IPS DF 6.9 (cell line): ENCODE measurements around the gene CRIP1.

Experiments
- DNase-seq: peaks from one replicate; pipeline ENCODE4 v3.0.0-alpha.2; 2013; ENCODE audit warnings: low read depth, low spot score
- H3K27ac ChIP-seq: one replicate; pipeline ENCODE4 v1.5.1; 2013; ENCODE audit warnings: low read length, control low read depth
- H3K27me3 ChIP-seq: 2 replicates; pipeline ENCODE4 v1.6.1; 2013; ENCODE audit warnings: mild to moderate bottlenecking, low read length; ENCODE audit not compliant: control insufficient read depth, insufficient read depth
- H3K36me3 ChIP-seq: 2 replicates; pipeline ENCODE4 v1.6.1; 2013; ENCODE audit warnings: low read length; ENCODE audit not compliant: control insufficient read depth, insufficient read depth
- H3K4me1 ChIP-seq: 2 replicates; pipeline ENCODE4 v1.6.1; 2013; ENCODE audit warnings: low read length; ENCODE audit not compliant: control insufficient read depth, insufficient read depth
- H3K4me3 ChIP-seq: 2 replicates; pipeline ENCODE4 v1.5.1; 2013; ENCODE audit warnings: mild to moderate bottlenecking, low read length
- H3K9me3 ChIP-seq: 2 replicates; pipeline ENCODE4 v1.6.1; 2013; ENCODE audit warnings: low read length, inconsistent platforms; ENCODE audit not compliant: control insufficient read depth, insufficient read depth
- WGBS: extraction: QIAGEN DNeasy Blood & Tissue Kit; methylation state at CpG from one replicate; pipeline ENCODE4 v1.1.7; 2013; ENCODE audit warnings: mixed read lengths, missing lambda C conversion rate; ENCODE audit not compliant: insufficient read length, insufficient coverage; 5-methylcytosine and 5-hydroxymethylcytosine counted together

Gene CRIP1

GRCh38 chr14:105452963-105453362 is 33.7 kb upstream of the CRIP1 start:
- Histone ChIP-seq H3K36me3 (peaks cover 64% of the 10 kb centered on the region), H3K9me3 (no peaks in the 10 kb centered on the region), H3K27me3 (no peaks in the 10 kb centered on the region), H3K27ac (no peak overlapping the region), H3K4me3 (no peak overlapping the region), H3K4me1 (no peaks in the 10 kb centered on the region; the same call in 1 of the 2 replicates)
- no peak for DNase-seq
- WGBS: no CpG with 5 or more reads among the region's 14 CpGs

GRCh38 chr14:105453847-105454246 is 32.8 kb upstream of the CRIP1 start:
- H3K4me1 ChIP-seq: no peaks in the 10 kb centered on the region
- no peaks in the 10 kb centered on the region for H3K27me3 ChIP-seq
- WGBS: no CpG with 5 or more reads among the region's 14 CpGs
- H3K36me3 ChIP-seq: peaks cover 65% of the 10 kb centered on the region
- no peaks in the 10 kb centered on the region for H3K9me3 ChIP-seq
- H3K4me3 ChIP-seq: no peak overlapping the region
- H3K27ac ChIP-seq: no peak overlapping the region
- DNase-seq: no peak

GRCh38 chr14:105455086-105455640 is 31.5 kb upstream of the CRIP1 start:
- Histone ChIP-seq H3K4me3 (no peak overlapping the region), H3K27ac (no peak overlapping the region), H3K9me3 (no peaks in the 10 kb centered on the region), H3K36me3 (peaks cover 58% of the 10 kb centered on the region), H3K27me3 (no peaks in the 10 kb centered on the region), H3K4me1 (no peaks in the 10 kb centered on the region; the same call in 1 of the 2 replicates)
- no peak for DNase-seq
- no CpG with 5 or more reads among the region's 22 CpGs for WGBS

DNA sequence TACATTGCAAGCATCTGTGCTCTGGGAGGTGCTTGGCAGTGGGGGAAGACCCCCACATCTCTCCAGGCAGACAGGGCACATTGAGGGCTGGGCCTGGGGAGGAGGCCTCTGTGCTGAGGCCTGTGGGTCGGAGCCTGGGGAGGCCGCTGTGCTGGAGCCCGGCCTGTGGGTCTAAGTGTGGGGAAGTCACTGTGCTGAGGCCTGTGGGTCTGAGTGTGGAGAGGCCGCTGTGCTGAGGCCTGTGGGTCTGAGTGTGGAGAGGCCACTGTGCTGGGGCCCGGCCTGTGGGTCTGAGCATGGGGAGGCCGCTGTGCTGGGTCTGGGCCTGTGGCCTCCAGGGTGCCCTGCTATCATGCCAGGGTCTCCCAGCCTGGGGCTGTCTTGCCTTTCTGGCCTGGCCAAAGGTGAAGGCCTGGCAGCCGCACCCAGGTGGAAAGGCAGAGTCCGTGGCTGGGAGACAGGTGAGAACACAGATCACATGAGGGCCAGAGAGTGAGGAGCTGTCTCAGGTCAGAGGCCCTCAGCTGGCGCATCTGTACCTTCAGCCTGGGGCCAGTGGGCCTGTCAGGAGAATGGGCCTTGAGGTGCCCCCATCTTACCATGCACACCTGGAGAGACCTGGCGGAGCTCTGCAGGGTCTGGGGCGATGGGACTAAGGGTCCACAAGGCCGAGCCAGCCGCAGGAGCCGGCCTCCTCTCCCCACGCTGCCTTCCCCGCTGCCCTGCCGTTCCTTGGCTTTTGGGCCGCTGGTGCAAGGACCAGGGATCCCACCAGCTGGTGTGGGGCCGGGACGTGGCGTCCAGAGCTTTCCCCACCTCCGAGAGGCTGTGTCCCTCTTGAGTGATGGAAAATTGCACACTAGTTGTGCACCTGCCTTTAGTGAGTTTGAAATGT is 30.7 kb upstream of the CRIP1 start:
- H3K36me3 ChIP-seq: peaks cover 58% of the 10 kb centered on the region
- no peak overlapping the region for H3K4me3 ChIP-seq
- DNase-seq: no peak
- no peak overlapping the region for H3K27ac ChIP-seq
- no CpG with 5 or more reads among the region's 22 CpGs for WGBS
- H3K9me3 ChIP-seq: no peaks in the 10 kb centered on the region
- no peaks in the 10 kb centered on the region for H3K27me3 ChIP-seq
- H3K4me1 ChIP-seq: no peaks in the 10 kb centered on the region; the same call in 1 of the 2 replicates

DNA sequence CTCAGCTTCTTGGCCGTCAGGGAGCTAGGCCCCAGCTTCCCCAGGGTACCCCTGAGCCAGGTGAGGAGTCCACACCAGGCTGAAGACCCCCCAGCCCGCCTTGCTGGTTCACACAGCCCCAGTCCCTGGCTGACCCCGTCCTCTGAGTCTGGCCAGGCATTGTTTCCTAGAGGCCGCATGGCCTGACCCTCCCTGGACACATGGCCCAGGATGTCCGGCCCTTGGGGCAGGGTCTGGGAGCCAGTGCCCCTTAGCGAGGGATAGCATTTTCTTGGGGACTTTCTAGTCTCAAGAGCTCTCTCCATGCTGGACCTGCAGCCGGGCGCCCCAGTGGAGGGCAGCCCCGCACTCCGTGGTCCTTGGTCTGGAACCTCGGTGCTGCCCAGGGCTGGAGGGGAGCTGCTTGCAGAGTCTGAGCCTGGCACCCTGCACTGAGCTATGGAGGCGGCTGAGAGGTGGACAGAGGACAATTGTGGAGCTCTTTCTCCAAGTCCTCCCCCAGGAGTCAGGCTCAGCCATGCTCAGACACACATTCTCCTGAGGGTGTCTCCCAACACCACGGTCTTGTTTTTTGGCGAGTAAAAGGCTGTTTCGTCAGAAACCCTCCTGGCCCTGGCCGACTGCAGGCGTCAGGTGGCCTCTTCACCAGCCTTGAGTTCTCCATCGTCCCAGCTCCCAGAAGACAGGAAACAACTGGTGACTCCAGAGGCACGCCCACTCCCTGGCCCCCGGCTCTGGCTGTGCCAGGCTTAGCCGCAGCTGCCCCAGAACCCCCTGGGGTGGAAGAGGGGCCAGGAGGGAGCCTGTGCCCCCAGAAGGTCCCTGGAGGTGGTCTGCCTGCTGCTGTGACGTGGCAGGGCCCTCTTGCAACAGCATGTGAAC is 29.7 kb upstream of the CRIP1 start:
- Histone ChIP-seq H3K36me3 (peaks cover 57% of the 10 kb centered on the region), H3K27ac (no peak overlapping the region), H3K4me3 (no peak overlapping the region), H3K9me3 (no peaks in the 10 kb centered on the region), H3K27me3 (no peaks in the 10 kb centered on the region), H3K4me1 (no peaks in the 10 kb centered on the region; the same call in 1 of the 2 replicates)
- DNase-seq: no peak
- no CpG with 5 or more reads among the region's 22 CpGs for WGBS

- Histone ChIP-seq H3K27ac (no peak overlapping the region), H3K4me3 (no peak overlapping the region), H3K36me3 (peaks cover 53% of the 10 kb centered on the region), H3K9me3 (no peaks in the 10 kb centered on the region), H3K27me3 (no peaks in the 10 kb centered on the region), H3K4me1 (no peaks in the 10 kb centered on the region; the same call in 1 of the 2 replicates)
- DNase-seq: no peak
- WGBS: no CpG with 5 or more reads among the region's 18 CpGs
Observed at GRCh38 chr14:105458010-105458409, 28.7 kb upstream of the CRIP1 start.

- no peaks in the 10 kb centered on the region for H3K27me3 ChIP-seq
- no peak overlapping the region for H3K27ac ChIP-seq
- H3K9me3 ChIP-seq: no peaks in the 10 kb centered on the region
- H3K4me3 ChIP-seq: no peak overlapping the region
- H3K36me3 ChIP-seq: peaks cover 56% of the 10 kb centered on the region
- no CpG with 5 or more reads among the region's 14 CpGs for WGBS
- no peaks in the 10 kb centered on the region; the same call in 1 of the 2 replicates for H3K4me1 ChIP-seq
- DNase-seq: no peak
Observed at GRCh38 chr14:105458571-105458970, 28.1 kb upstream of the CRIP1 start.

GRCh38 chr14:105460116-105460515 is 26.6 kb upstream of the CRIP1 start:
- Histone ChIP-seq H3K4me1 (no peaks in the 10 kb centered on the region; the same call in 1 of the 2 replicates), H3K36me3 (peaks cover 62% of the 10 kb centered on the region), H3K27me3 (no peaks in the 10 kb centered on the region), H3K27ac (no peak overlapping the region), H3K4me3 (no peak overlapping the region), H3K9me3 (no peaks in the 10 kb centered on the region)
- WGBS: no CpG with 5 or more reads among the region's 17 CpGs
- DNase-seq: no peak

DNA sequence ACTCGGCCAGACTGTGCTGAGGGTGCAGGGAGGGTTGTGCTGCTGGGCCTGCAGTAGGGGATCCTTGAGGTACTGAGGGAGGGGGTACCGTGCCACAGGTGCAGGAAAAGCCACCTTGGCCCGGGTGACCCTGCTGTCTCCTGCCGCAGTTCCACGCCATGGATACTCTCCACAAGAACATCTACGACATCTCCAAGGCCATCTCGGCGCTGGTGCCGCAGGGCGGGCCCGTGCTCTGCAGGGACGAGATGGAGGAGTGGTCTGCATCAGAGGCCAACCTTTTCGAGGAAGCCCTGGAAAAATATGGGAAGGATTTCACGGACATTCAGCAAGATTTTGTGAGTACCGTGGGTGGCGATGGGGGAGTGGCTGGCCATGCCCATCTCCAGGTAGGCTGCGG is 26.1 kb upstream of the CRIP1 start:
- Histone ChIP-seq H3K27ac (no peak overlapping the region), H3K27me3 (no peaks in the 10 kb centered on the region), H3K4me1 (no peaks in the 10 kb centered on the region; the same call in 1 of the 2 replicates), H3K36me3 (peaks cover 60% of the 10 kb centered on the region), H3K4me3 (no peak overlapping the region), H3K9me3 (no peaks in the 10 kb centered on the region)
- WGBS: no CpG with 5 or more reads among the region's 17 CpGs
- DNase-seq: no peak

DNA sequence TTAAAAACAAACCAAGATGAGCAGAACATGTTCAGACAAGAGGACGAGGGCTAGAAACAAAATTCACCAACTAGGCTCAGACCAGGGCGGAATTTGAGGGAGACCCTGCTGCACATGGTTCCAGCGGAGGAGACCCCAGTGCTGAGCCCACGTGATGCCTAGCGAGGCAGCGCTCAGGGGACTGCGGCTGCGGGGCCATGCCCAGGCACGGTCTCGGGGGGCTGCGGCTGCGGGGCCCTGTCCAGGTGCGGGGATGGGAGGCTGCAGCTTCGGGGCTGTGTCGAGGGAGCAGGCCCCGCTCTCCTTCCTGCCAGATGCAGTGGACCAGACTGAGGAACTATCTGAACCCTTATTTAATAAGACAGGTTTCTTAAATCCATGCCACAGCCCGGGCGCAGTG is 24.8 kb upstream of the CRIP1 start:
- Histone ChIP-seq H3K9me3 (no peaks in the 10 kb centered on the region), H3K27ac (no peak overlapping the region), H3K4me1 (no peaks in the 10 kb centered on the region; the same call in 1 of the 2 replicates), H3K27me3 (no peaks in the 10 kb centered on the region), H3K4me3 (no peak overlapping the region), H3K36me3 (peaks cover 60% of the 10 kb centered on the region)
- no CpG with 5 or more reads among the region's 18 CpGs for WGBS
- DNase-seq: no peak
